Dermis microvascular lymphatic vessel endothelial cell (primary cell): Measurements from ENCODE around the gene CNTN4. TPM values are rescaled to one million over a fixed set of nuclear protein-coding genes. Genes with fewer than 3 reads are reported as not detected.
"Not testable (repeated sequence)": the region's sequence is repeated elsewhere in the genome, so short reads cannot be mapped to it uniquely, and the experiment has no call there.

Source experiments
- DNase-seq, 2 donors: peaks; one replicate each; pipeline versions ENCODE4 v3.0.0 to v3.0.0-alpha.2; 2010; ENCODE audit warnings: low read depth in 2 of 2
- total RNA-seq: library from RNA; depleted of rRNA; stranded (reverse); fragments of >200 nt; gene quantifications from 2 replicates; pipeline ENCODE4 v1.2.1, GENCODE V29; 2014

The CNTN4 gene
- total RNA-seq, 1 donor from 2014 or later = not detected

GRCh38 chr3:2783261-2783660 lies 684.6 kb downstream of the CNTN4 start:
- DNase-seq = no peak

- DNase-seq = no peak
Observed at GRCh38 chr3:2784627-2785026, 686.0 kb downstream of the CNTN4 start.

GRCh38 chr3:2790266-2790815 lies 691.7 kb downstream of the CNTN4 start:
- no peak for DNase-seq

GRCh38 chr3:2792432-2792831 lies 693.8 kb downstream of the CNTN4 start:
- DNase-seq = no peak

- DNase-seq = no peak
Observed at GRCh38 chr3:2793987-2794386, 695.3 kb downstream of the CNTN4 start.

GRCh38 chr3:2802429-2802828 lies 703.8 kb downstream of the CNTN4 start:
- no peak for DNase-seq

GRCh38 chr3:2807514-2807913 lies 708.8 kb downstream of the CNTN4 start:
- DNase-seq = no peak

GRCh38 chr3:2810723-2811122 lies 712.1 kb downstream of the CNTN4 start:
- no peak for DNase-seq

- DNase-seq = no peak
Observed at GRCh38 chr3:2819571-2819970, 720.9 kb downstream of the CNTN4 start.

GRCh38 chr3:2820982-2821381 lies 722.3 kb downstream of the CNTN4 start:
- not testable (repeated sequence) for DNase-seq

GRCh38 chr3:2822611-2823010 lies 723.9 kb downstream of the CNTN4 start:
- no peak for DNase-seq

GRCh38 chr3:2823031-2823430 lies 724.4 kb downstream of the CNTN4 start:
- no peak for DNase-seq

GRCh38 chr3:2823437-2824211 lies 725.0 kb downstream of the CNTN4 start:
- DNase-seq = no peak

GRCh38 chr3:2826036-2826435 lies 727.4 kb downstream of the CNTN4 start:
- DNase-seq = no peak

- DNase-seq = no peak
Observed at GRCh38 chr3:2826453-2826852, 727.8 kb downstream of the CNTN4 start.

- DNase-seq = no peak
Observed at GRCh38 chr3:2837239-2837638, 738.6 kb downstream of the CNTN4 start.

- no peak for DNase-seq
Observed at GRCh38 chr3:2837910-2838309, 739.2 kb downstream of the CNTN4 start.

GRCh38 chr3:2838546-2839157 lies 740.0 kb downstream of the CNTN4 start:
- DNase-seq = no peak

- no peak for DNase-seq
Observed at GRCh38 chr3:2839876-2840275, 741.2 kb downstream of the CNTN4 start.

- DNase-seq = no peak
Observed at GRCh38 chr3:2847062-2847841, 748.6 kb downstream of the CNTN4 start.

GRCh38 chr3:2849092-2849491 lies 750.4 kb downstream of the CNTN4 start:
- DNase-seq = no peak

- no peak for DNase-seq
Observed at GRCh38 chr3:2850701-2851100, 752.0 kb downstream of the CNTN4 start.
